Measurements from ENCODE around the gene TOP2B.

The TOP2B gene

GRCh38 chr3:25713341-25713985, 48.8 kb upstream of the TOP2B start:
- H3K4me1 ChIP-seq (ENCODE audit: control insufficient read depth, insufficient read depth, low read length), result no peaks in the 10 kb centered on the region
- TF ChIP-seq ZFP3 (tag by site-specific recombination; IDR thresholded peaks at IDR 0.05; ENCODE audit: low read depth) (no peak), ZNF658 (tag by site-specific recombination; IDR thresholded peaks at IDR 0.05) (no peak), PRDM10 (tag by site-specific recombination; IDR thresholded peaks at IDR 0.05) (no peak), ZNF211 (tag by site-specific recombination; IDR thresholded peaks at IDR 0.05; ENCODE audit: low read depth) (no peak), ZNF148 (tag by site-specific recombination; IDR thresholded peaks at IDR 0.05; ENCODE audit: borderline replicate concordance) (no peak), ZNF416 (tag by site-specific recombination; IDR thresholded peaks at IDR 0.05) (no peak), ZNF426 (tag by site-specific recombination; IDR thresholded peaks at IDR 0.05) (no peak), ZNF341 (tag by site-specific recombination; IDR thresholded peaks at IDR 0.05; ENCODE audit: low read depth) (no peak)
- no peaks in the 10 kb centered on the region for H3K9me3 ChIP-seq (ENCODE audit: control insufficient read depth, insufficient read depth, low read depth, low read length)
- CTCF ChIA-PET, result no interaction called here
- POLR2A ChIA-PET, result no interaction called here
- no peaks in the 10 kb centered on the region for H3K36me3 ChIP-seq (ENCODE audit: control insufficient read depth in 2 of 2, insufficient read depth in 1 of 2, low read length in 2 of 2)
- no peak overlapping the region for H3K27ac ChIP-seq (ENCODE audit: extremely low read depth, low read depth, low read length)
- H3K4me3 ChIP-seq (ENCODE audit: low read depth, low read length), result no peak overlapping the region

DNA sequence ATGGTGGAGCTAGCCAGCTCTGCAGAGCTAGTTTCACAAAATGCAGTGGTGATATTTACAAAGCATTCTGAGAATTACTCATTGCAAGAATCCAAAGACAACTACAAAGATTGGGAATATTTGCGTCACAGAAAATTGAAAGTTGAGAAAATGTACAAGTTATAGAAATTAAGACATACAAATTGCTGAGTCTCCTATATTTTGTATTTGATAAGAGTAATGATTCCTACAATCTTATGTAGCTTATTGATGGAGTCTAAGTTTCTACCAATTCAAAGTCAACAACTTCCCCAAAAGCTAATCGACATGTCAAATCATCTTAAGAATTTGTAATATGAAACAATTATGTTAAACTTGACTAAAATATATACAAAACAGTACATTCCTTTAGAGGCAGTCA, 46.4 kb upstream of the TOP2B start:
- Histone ChIP-seq H3K4me1 (ENCODE audit: control insufficient read depth, insufficient read depth, low read length) (no peaks in the 10 kb centered on the region), H3K36me3 (ENCODE audit: control insufficient read depth in 2 of 2, insufficient read depth in 1 of 2, low read length in 2 of 2) (no peaks in the 10 kb centered on the region), H3K27ac (ENCODE audit: extremely low read depth, low read depth, low read length) (no peak overlapping the region), H3K4me3 (ENCODE audit: low read depth, low read length) (no peak overlapping the region), H3K9me3 (ENCODE audit: control insufficient read depth, insufficient read depth, low read depth, low read length) (no peaks in the 10 kb centered on the region)
- TF ChIP-seq ZNF596 (tag by site-specific recombination; IDR thresholded peaks at IDR 0.05) (no peak), ZNF529 (tag by site-specific recombination; IDR thresholded peaks at IDR 0.05; ENCODE audit: insufficient replicate concordance) (no peak), ZNF354C (tag by site-specific recombination; IDR thresholded peaks at IDR 0.05; ENCODE audit: borderline replicate concordance, low read depth) (no peak), ZNF175 (tag by site-specific recombination; IDR thresholded peaks at IDR 0.05) (no peak), ZNF76 (tag by site-specific recombination; IDR thresholded peaks at IDR 0.05; ENCODE audit: borderline replicate concordance, low read depth) (no peak), TRIM28 (IDR thresholded peaks at IDR 0.05; ENCODE audit: borderline replicate concordance, low read length) (no peak), KLF16 (tag by site-specific recombination; IDR thresholded peaks at IDR 0.05) (no peak), FEZF1 (tag by site-specific recombination; IDR thresholded peaks at IDR 0.05) (no peak), BCL11A (tag by site-specific recombination; IDR thresholded peaks at IDR 0.05; ENCODE audit: low read depth) (no peak), ZNF239 (tag by site-specific recombination; IDR thresholded peaks at IDR 0.05) (no peak), ZNF768 (tag by site-specific recombination; IDR thresholded peaks at IDR 0.05) (no peak), KLF9 (tag by site-specific recombination; IDR thresholded peaks at IDR 0.05; ENCODE audit: low read depth) (no peak), YY2 (tag by site-specific recombination; IDR thresholded peaks at IDR 0.05) (no peak), ZNF140 (tag by site-specific recombination; IDR thresholded peaks at IDR 0.05) (no peak), PRDM1 (tag by site-specific recombination; IDR thresholded peaks at IDR 0.05) (no peak), ZNF2 (tag by site-specific recombination; IDR thresholded peaks at IDR 0.05) (no peak)
- TF ChIP-seq, protein P1, sequence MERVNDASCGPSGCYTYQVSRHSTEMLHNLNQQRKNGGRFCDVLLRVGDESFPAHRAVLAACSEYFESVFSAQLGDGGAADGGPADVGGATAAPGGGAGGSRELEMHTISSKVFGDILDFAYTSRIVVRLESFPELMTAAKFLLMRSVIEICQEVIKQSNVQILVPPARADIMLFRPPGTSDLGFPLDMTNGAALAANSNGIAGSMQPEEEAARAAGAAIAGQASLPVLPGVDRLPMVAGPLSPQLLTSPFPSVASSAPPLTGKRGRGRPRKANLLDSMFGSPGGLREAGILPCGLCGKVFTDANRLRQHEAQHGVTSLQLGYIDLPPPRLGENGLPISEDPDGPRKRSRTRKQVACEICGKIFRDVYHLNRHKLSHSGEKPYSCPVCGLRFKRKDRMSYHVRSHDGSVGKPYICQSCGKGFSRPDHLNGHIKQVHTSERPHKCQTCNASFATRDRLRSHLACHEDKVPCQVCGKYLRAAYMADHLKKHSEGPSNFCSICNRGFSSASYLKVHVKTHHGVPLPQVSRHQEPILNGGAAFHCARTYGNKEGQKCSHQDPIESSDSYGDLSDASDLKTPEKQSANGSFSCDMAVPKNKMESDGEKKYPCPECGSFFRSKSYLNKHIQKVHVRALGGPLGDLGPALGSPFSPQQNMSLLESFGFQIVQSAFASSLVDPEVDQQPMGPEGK (tag by site-specific recombination; IDR thresholded peaks at IDR 0.05), result no peak
- TF ChIP-seq, protein P2, sequence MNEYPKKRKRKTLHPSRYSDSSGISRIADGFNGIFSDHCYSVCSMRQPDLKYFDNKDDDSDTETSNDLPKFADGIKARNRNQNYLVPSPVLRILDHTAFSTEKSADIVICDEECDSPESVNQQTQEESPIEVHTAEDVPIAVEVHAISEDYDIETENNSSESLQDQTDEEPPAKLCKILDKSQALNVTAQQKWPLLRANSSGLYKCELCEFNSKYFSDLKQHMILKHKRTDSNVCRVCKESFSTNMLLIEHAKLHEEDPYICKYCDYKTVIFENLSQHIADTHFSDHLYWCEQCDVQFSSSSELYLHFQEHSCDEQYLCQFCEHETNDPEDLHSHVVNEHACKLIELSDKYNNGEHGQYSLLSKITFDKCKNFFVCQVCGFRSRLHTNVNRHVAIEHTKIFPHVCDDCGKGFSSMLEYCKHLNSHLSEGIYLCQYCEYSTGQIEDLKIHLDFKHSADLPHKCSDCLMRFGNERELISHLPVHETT (tag by site-specific recombination; IDR thresholded peaks at IDR 0.05), result no peak
- ChIA-PET CTCF (interaction anchor here (0.6 kb wide), 1 partner anchor 41 kb away, joined by 4 read pairs; no protein-coding TSS in a partner anchor), POLR2A (no interaction called here)

Measured in HEK293 (cell line).